Upper lobe of left lung (tissue), 4 donors: ENCODE results near the gene PAPSS2.

ENCODE experiments used
- POLR2A ChIP-seq, 4 donors: fragments of 450-650 bp; IDR thresholded peaks; one replicate each; pipeline ENCODE4 v1.5.1; 2016 to 2017; ENCODE audit warnings: antibody characterized with exemption in 4 of 4, mild to moderate bottlenecking in 2 of 4
- TF ChIP-seq, protein P1 (sequence below), 6 experiments: fragments of 450-650 bp in 4 of 6; fragments of 200-600 bp in 2 of 6; sonication (generic) in 2 of 6; IDR thresholded peaks; one replicate each; pipeline ENCODE4 v1.5.1; 2016 to 2019; ENCODE audit warnings: antibody characterized with exemption in 6 of 6

DNA sequence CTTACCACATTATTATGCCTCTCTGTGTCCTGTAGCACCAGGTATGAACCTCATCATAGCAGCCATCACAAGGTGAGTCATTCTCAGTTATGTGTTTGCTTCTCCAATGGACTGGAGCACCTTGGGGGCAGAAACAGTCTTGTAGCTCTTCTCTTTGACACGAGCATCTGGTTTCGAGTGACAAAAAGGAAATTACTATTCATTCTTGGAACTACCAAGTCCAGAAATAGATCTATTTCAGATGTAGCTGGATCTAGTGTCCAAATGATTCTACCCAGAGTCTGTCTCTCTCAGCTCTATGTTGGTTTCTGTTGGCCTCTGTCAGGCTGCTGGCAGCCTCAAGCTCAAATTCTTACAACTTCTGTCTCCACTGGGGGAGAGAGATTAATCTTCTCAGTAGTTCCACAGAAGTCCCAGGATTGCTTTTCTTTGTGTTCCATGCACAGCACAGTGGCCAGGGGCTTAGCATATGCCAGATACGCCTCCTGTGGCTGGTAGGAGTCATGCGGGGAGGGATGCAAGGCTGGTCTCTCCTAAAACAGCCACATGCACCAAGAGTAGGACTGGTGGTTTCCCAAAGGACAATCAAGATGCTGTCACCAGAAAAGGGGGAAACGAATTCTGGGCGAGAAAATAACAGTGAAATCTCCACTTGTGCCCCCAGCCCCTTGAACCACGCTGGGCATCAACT is 37.2 kb upstream of the PAPSS2 start:
- TF ChIP-seq, protein P1, sequence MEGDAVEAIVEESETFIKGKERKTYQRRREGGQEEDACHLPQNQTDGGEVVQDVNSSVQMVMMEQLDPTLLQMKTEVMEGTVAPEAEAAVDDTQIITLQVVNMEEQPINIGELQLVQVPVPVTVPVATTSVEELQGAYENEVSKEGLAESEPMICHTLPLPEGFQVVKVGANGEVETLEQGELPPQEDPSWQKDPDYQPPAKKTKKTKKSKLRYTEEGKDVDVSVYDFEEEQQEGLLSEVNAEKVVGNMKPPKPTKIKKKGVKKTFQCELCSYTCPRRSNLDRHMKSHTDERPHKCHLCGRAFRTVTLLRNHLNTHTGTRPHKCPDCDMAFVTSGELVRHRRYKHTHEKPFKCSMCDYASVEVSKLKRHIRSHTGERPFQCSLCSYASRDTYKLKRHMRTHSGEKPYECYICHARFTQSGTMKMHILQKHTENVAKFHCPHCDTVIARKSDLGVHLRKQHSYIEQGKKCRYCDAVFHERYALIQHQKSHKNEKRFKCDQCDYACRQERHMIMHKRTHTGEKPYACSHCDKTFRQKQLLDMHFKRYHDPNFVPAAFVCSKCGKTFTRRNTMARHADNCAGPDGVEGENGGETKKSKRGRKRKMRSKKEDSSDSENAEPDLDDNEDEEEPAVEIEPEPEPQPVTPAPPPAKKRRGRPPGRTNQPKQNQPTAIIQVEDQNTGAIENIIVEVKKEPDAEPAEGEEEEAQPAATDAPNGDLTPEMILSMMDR (IDR thresholded peaks at IDR 0.05), result no peak
- no peak for TF ChIP-seq POLR2A (IDR thresholded peaks at IDR 0.05)
